GM10266 (cell line): ENCODE results near the gene CIB4.

Experiments
- DNase-seq: peaks from one replicate; pipeline ENCODE4 v3.0.0; 2012; ENCODE audit errors: extremely low spot score
- TF ChIP-seq, protein P1 (sequence below): IDR thresholded peaks from 2 replicates; pipeline ENCODE4 v1.5.1; 2012; ENCODE audit warnings: mild to moderate bottlenecking, low read depth; ENCODE audit not compliant: control insufficient read depth, insufficient read depth; ENCODE audit errors: missing control alignments

CIB4 gene

DNA sequence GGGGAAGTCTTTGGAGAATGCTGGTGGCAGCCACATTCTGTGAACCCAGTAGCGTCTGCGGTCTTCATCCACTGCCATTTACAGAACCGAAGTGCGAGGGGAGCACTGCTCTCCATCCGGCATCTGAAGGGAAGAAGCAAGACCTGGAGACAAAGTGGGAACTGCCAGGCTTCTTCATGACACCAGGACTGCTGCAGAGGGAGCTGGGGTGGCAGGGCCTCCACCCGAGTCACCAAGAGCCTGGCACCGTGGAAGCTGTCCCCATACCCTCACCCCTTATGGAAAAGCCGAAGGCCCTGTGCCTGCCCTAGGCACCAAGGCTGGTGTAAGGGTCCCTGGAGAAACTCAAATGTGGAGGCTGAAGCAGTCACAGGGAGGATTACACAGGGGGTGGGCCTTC, 79.8 kb downstream of the CIB4 start:
- TF ChIP-seq, protein P1, sequence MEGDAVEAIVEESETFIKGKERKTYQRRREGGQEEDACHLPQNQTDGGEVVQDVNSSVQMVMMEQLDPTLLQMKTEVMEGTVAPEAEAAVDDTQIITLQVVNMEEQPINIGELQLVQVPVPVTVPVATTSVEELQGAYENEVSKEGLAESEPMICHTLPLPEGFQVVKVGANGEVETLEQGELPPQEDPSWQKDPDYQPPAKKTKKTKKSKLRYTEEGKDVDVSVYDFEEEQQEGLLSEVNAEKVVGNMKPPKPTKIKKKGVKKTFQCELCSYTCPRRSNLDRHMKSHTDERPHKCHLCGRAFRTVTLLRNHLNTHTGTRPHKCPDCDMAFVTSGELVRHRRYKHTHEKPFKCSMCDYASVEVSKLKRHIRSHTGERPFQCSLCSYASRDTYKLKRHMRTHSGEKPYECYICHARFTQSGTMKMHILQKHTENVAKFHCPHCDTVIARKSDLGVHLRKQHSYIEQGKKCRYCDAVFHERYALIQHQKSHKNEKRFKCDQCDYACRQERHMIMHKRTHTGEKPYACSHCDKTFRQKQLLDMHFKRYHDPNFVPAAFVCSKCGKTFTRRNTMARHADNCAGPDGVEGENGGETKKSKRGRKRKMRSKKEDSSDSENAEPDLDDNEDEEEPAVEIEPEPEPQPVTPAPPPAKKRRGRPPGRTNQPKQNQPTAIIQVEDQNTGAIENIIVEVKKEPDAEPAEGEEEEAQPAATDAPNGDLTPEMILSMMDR, result no peak
- DNase-seq, result no peak

DNA sequence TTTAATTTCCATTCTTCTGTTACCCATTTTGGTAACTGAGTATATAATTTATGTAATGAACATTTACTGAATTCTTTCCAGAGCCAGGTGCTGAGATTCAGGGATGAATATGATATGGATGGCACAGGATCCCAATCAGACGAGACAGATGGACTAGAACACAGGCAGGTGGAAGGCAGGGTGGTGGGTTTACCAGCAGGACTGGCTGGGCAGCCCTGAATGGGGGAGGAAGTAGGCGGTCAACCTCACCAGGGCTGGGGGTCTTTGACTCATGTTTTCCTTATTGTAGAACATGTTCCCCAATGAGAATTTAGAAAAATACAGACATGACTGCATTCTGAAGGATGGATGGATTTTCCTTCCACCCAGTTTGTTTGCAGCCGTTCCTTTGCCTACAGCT, 80.3 kb downstream of the CIB4 start:
- DNase-seq, result no peak
- TF ChIP-seq, protein P1, result no peak

DNA sequence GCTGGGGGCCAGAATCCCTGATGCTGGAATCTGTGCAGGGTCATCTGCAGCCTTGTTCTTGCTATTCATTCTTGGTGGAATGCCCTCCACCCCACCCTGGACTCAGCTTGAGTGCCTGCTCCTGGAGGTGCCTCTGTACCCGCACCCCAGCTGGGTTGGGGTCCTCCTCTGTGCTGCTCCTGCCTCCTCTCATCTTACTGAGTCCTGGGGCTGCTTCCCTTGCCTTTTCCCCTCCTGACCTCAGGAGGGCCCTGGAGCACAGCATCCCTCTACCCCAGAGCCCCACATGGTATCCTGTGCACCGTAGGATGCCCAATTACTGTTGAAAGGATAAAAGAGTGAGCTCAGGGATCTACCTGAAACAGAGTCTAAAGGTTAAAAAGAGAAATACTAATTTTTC, 81.6 kb downstream of the CIB4 start:
- TF ChIP-seq, protein P1, result no peak

DNA sequence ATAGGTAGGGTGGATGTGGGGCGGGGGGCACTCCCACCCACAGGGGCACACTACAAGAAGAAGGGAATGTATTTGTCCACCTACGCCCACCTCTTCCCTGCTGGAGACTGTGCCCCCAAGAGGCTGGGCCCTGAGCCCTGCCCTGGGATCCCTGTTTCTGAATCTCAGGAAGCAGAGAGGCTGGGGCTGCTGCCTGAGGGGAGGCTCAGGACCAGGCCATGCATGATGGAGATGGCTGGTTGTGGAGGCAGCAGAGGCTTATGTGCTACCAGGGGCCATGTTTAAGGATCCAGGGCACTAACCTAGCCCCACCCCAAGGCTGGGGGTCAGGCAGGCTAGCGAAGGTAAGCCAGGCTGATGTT, 82.1 kb downstream of the CIB4 start:
- no peak for DNase-seq
- TF ChIP-seq, protein P1, result no peak

More for the DNA sequence above, 81.6 kb downstream of the CIB4 start:
- no peak for DNase-seq

DNA sequence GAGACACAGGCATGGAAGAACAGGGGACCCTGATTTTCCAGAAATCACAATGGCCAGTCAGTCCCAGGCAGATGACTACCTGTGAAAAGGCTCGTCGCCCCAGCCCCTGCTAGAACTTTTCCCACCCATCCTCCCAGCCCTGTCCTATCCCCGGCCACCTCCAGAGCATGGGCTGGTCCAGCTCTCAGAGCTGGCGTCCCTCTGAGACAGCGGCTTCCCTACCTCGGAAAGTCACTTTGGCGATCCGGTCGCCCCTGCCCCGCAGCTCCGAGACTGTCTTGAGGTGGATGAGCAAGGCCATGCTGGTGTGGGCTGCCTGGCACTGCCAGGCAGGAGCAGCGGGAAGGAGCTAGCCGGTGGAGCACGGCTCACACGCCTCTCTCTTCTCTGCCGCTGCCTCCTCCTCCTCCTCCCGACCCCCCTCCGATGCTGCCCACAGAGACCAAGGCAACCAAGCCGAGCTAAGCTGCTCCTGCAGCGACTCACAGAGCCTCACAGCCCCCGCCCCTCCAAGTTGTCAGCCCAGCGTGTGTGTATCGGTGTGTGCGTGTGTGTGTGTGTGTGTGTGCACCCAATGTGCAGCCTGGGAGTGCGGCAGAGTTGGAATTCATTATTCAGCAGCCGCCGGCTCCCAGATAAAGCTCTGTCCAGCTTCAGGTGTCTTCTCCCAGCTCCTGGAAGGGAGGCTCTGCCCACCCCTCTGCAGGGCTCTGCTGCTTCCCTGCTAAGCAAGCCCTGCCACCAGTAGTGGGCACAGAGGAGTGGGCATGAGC, 82.7 kb downstream of the CIB4 start:
- TF ChIP-seq, protein P1, result no peak
- no peak for DNase-seq

DNA sequence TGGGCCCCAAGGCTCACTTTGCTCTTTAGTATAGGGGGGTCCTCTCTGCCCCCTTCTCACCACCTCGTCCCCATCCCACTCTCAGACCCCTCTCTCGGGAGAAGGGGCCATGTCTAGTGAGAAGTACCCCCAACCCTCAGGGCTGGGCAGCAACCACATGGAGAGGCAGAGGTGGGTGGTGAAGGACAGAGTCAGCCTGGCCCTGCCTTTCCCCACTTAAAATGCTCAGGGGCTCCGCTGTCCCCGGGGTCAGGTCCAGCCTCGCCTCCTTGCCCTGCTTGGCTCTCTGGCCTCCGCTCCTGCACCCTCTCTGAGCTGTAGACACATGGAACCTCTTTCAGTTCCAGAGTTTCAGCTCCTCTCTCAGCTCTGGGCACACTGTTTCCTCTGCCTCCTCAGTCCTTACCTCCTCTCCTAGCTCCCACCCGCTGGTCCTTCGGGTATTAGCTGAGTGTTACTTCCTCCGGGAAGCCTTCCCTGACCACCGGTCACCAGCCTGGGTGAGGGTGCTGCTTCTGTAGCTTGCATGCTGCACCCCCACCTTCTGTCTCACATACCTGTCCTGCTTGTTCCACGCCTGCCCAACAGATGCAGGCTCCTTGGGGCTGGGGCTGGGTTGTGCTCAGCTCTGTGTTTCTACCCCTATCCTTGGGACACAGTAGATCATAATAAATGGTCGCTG, 83.8 kb downstream of the CIB4 start:
- no peak for DNase-seq
- TF ChIP-seq, protein P1, result no peak
